ENCODE data around the gene NPAS3.
A peak's percentile ranks its signal among the peaks of the same experiment; 100 is the strongest.

Gene NPAS3

DNA sequence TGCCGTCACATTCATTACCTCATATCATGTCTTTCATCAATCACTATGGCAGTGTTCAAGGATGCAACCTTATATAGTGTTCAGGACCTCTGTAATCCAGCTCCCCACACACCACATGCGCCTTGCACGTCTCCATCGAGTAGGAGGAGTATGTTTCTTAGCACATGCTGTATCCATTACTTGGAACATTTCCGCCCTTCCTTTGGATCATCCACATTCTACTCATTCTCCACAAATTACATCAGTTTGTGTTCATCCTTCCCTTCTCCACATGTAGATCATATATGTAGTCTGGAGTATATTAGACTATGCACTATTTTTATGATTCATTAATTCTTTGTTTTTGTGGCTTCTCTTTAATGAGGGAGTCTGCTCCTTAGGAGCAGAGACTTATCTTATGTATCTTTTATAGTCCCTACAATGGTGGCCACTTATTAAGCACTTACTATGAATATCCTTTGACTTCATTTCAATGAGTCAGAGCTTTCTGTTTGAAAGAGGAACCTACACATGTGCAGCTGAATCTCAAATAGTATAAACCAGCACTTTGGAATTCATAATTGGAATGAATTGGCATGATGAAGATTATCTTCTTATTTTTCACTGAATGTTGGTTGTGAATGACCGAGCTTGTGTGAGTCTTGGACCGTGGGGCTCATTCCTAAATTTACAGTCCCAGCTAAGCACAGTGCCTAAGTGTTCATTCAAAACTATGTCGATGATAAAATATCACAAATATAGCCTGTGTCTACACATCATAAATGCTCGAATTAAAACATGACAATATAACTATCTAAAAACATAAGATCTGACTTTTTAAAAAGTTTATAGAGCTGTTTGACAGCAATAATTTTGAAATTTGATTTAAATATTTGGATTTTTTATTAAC is 30.2 kb upstream of the NPAS3 start:
- DNase-seq (ENCODE audit: low spot score) = no peak
- TF ChIP-seq, protein P1, sequence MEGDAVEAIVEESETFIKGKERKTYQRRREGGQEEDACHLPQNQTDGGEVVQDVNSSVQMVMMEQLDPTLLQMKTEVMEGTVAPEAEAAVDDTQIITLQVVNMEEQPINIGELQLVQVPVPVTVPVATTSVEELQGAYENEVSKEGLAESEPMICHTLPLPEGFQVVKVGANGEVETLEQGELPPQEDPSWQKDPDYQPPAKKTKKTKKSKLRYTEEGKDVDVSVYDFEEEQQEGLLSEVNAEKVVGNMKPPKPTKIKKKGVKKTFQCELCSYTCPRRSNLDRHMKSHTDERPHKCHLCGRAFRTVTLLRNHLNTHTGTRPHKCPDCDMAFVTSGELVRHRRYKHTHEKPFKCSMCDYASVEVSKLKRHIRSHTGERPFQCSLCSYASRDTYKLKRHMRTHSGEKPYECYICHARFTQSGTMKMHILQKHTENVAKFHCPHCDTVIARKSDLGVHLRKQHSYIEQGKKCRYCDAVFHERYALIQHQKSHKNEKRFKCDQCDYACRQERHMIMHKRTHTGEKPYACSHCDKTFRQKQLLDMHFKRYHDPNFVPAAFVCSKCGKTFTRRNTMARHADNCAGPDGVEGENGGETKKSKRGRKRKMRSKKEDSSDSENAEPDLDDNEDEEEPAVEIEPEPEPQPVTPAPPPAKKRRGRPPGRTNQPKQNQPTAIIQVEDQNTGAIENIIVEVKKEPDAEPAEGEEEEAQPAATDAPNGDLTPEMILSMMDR (IDR thresholded peaks at IDR 0.05; ENCODE audit: extremely low read depth, missing control alignments) = no peak

DNA sequence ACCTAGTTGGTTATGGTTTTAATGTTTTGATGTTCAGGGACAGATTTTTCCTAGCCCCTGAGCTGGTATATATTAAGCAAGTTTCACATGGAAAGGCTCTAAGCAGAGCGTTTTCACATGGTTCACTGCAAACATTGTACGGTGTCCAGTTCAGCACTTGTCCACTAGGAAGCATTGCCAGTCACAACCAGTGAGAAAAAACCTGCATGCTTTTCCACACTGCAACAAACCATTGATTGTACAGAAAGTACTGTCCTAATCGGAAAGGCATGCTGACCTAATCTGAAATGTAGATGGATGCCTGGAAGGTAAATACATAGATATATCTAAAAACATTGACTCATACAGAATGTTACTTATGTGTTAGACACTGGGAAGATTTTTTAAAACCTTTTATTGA is 25.0 kb upstream of the NPAS3 start:
- DNase-seq (ENCODE audit: low spot score) = no peak
- TF ChIP-seq, protein P1 (IDR thresholded peaks at IDR 0.05; ENCODE audit: extremely low read depth, missing control alignments) = no peak

DNA sequence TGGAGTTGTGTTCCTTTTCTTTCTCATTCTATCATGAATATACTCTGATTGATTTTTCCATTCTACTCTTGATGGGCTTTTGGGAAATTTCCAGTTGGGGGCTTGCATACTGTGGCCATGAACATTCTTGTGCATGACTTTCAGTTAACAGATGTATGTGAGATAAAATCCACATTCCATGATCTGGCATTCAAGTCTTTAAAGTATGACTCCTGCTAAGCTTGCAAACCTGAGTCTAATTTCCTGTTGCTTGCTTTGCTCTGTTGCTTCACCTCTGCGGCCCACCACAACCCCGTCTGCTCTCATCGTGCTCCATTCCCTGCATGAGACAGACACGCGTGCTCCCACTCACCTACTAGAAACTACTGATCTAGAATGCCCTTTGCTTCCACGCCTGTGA is 24.3 kb upstream of the NPAS3 start:
- TF ChIP-seq, protein P1 (IDR thresholded peaks at IDR 0.05; ENCODE audit: extremely low read depth, missing control alignments) = no peak
- no peak for DNase-seq (ENCODE audit: low spot score)

DNA sequence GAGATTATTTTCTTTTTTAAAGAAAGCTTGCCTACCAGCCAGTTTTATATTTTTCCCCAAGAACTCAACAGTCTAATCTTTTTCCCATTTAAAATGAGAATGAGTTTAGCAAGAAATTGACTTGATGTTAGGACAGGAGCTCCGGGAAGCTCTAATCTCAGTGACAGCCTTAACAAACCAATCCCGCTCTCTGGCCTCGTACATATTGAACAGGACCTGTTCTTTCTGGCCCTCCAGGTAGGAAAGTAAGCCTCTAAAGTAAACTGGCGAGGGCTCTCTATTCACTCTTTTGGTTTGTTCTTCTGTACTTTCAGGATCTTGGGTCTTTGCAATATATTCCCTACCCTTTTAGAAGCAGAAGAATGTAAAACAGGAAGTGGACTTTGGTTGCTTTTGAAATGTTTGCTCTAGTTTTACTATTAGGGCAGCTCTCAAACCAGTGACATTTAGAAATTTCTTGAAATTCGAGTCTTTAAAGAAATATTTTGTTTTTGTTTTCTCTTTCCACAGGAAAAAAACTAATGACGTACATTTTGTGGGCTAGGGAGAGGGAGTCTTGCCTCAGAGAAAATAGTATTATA is 17.9 kb upstream of the NPAS3 start:
- TF ChIP-seq, protein P1 (IDR thresholded peaks at IDR 0.05; ENCODE audit: extremely low read depth, missing control alignments) = no peak
- DNase-seq (ENCODE audit: low spot score) = no peak

DNA sequence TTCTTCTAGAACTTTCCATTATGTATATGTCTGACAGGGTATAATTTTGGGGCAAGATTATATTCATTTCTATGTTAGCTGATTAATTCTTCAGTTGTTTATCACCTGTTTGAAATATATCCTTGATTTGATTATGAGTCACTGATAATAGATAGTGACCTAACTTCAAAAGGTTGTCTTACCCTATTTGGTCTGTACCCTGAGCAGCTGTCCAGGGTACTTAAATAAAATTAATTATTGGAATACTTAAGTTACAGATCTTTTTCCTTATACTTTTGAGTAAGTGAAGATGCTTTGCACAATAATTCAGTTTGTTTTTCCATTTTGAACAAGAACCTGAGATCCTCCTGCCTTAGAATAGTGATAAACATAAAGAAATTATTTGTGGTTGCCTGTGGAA is 13.2 kb upstream of the NPAS3 start:
- no peak for DNase-seq (ENCODE audit: low spot score)
- TF ChIP-seq, protein P1 (IDR thresholded peaks at IDR 0.05; ENCODE audit: extremely low read depth, missing control alignments) = no peak

DNA sequence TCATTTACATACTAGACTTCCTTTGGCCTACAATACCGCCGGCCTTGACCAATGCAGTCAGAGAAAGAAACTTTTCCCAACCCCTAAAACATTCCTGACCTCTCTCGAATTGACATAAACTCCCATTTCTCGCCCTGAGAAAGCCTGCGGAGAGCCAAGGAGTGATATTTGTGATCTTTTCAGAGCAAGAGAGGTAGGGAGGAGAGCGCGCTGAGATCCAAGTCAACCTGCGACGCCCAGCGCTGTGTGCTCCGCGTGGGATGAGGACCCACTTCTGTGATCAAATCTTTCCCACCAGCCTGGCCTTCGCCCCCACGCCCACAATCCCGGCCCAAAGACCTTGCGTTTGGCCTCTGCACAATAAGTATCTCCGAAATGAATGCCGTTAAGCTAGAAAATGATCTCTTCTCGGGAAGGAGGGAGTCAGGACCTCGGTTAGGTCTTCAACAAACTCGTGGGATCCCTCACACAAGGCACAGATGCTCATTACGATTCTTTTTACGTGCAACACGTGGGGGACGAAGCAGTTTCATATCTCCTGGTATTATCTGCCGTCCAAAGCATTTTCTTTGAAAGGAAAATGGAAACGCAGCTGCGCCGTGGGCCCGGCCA is 6.3 kb upstream of the NPAS3 start:
- DNase-seq (ENCODE audit: low spot score) = peak; percentile 12
- TF ChIP-seq, protein P1 (IDR thresholded peaks at IDR 0.05; ENCODE audit: extremely low read depth, missing control alignments) = no peak

Measured in GM20000 (cell line).